HG03045 (cell line): Measurements from ENCODE around the gene PRKN.

Source experiments
- ATAC-seq: cut with Tn5 transposase; IDR thresholded peaks from one replicate; pipeline ENCODE4 v1.9.1; 2021; ENCODE audit warnings: mild to moderate bottlenecking, moderate library complexity; ENCODE audit not compliant: unreplicated experiment

Gene PRKN

DNA sequence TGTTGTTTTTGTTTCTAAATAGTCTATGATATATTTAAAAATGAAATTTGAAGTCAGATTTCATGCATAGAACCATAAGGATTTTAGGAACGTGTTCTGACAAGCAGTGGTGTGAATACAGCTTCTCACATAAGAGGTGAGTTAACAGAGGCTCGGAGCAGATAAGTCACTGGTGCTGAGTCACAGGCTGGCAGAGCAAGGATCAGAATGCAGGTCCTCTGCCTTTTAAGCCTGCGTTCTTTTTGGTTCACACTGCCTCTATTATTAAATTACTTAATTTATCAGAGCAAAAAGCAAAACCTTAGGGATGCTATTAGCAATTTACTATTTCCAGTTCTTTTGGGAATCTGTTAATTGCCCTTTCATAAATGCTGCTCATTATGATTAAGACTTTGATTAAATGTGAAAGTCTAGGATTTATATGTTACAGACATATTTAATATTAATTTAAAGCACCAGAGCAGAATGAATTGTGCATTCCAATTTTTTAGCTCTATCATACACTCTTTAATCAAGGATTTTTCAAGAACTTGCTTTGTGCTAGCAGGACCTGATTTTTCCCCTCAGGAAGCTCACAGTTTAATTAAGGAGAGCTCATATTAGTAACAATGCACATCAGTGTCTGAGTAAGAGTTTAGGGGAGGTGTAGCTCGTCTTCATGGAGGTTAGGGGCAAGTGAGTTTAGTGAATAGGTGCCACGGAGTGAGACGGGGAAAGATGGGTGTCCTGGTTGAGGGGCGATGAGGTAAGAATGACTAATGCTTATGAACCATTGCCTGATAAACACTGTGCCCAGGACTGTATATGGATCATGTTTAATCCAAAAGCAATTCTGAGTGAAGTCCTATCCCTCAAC is 1241.0 kb downstream of the PRKN start:
- ATAC-seq, result no peak

DNA sequence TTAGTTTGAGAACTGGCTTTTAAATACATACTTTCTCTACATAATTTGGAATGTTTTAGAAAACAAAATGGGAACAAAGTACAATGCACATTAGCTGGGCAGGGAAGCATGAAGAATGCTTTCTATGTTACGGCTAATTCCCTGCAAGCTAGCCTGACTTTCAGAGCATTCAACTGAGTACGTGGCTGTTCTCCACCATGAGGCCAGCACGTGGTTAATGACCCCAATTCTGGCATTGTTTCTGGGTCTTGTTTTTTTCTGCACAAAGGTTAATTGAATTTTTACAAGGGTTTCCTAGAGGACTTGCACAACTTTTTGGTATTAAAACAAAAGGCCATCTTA is 1245.1 kb downstream of the PRKN start:
- ATAC-seq, result no peak

DNA sequence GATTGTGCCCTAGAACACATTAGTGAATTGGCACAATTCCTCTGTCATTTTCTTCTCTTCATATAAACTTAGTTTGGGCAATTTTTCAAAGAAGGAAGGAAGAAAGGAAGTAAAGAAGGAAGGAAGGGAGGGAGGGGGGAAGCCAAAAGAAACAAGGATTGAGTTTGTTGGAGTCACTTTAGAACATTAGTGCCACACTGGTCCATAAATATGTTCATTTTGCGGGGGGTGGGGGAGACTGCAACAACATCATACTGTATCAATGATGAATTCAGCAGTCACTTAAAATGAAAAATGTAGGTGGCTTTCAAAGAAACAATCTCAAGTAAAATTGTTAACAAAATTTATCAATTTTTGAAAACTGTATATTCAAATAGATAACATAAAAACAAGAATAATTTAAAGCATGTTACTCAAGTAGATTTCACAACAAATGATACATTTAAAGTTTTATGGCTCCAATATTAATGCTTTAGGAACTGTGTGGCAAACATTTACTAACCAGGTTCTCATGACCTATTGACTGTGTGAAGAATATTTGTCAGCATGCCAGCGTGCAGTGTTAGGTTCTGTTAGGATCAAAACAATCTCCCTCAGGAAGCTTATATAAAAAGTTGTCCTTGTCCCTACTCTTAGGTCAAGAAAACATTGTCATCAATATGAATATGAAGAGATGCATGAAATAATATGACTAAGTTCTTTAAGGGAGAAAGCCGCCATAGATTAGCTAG is 1245.6 kb downstream of the PRKN start:
- ATAC-seq, result no peak

DNA sequence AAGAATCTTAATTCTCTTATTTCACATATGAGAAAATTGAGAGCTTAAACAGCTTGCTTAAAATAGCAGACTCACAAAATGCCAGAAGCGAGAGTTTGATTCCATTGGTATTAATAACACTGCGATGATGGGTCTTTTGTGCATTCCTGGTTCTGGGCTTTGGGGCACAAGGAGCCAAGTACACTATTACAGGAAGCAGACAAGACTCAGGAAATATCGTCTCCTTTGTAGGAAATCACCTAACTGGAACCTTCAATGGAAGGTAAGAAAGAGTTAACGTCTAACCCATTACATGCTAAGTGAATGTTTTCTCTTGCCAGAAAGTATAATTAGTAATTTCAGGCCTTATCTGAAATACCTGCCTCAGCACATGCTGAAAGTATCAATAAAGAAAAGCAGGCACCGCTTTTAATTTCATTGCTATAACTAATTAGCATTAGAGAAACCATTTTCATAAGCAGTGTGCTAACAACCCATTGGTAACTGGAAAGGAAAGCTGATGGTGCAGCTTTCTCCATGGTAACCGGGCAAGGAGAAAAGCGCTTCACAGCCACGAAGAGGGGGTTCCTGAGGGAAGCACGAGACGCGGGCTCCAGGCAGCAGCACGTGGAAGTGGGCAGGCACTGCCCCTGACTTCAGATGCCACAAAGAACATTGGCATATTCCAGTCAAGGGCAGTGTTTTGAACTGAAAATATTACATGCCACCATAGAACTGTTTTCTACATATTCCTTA is 1247.0 kb downstream of the PRKN start:
- no peak for ATAC-seq

DNA sequence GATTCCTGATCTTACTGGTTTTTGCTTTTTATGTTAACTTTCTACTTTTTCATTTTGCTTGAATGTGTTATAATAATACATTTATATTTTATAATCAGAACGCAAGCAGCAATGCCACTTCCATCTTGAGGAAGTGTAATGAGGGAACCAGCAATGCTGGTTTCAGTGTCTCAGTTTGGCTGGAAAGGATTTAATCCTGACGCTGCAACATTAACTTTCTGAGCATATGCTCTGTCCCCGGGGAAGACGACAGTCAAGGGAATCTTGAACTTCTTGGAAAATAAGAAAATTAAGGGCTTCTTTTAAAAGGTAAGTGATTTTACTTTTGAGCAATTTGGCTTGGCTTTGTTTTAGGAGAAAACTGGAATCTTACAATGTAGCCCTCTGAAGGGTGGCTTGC is 1248.2 kb downstream of the PRKN start:
- no peak for ATAC-seq

DNA sequence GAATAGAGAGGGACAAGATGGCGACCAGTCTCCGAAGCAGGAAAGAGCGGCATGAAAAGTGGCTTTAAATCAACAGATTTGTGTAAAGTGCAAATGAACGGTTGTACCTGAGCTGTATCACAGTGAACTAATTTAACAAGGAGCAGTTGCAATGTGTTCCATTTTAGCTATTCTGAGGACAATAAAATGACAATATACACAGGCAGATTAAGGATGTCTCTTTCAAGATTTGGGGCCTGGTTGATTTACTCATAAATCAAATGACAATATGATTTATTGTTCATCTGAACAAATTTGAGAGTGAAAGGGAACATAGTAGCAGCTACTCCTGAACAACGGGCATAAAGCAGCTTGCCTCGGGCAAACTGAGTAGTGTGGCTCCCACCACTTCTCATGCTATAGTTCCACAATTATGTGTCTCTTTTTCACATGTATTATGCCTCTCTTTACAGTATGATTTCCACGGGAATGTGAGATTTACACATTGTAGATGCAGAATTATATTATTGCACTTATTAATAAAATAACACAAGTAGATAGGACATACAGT is 1249.6 kb downstream of the PRKN start:
- no peak for ATAC-seq

DNA sequence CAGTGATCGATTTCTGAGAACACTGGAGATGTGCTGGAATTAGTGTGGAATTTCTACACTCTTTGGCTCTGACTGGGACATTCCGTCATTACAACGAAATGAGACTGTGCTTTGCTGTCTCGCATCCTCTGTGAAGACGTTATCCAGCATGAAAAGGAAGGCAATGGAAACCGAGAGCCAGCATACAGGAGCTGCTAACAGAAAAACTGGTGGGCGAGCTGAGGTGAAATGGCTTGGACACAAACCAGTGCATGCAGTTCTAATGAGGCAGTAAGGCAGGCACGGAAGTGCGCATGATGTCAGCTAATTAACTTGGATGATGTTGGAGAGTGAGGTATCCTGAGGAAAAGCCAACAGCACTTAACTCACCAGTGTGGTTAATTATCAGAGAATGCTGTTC is 1250.9 kb downstream of the PRKN start:
- ATAC-seq, result no peak

DNA sequence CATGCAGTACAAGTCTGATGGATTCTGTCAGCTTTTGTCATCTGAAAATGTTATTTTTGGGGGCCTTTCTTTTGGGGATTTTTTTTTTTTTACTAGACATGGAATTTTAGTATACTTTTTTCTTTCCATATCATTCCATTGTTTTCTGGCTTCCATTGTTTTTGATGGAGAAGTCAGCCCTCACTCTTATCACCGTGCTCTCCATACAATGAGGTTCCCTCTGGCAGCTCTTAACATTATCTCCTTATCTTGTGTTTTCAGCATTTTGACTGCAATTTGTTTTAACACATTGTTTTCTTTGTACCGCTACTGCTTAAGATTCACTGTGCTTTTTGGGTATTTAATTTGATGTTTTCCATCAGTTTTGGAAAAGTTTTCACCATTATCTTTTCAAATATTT is 1262.2 kb downstream of the PRKN start:
- no peak for ATAC-seq

DNA sequence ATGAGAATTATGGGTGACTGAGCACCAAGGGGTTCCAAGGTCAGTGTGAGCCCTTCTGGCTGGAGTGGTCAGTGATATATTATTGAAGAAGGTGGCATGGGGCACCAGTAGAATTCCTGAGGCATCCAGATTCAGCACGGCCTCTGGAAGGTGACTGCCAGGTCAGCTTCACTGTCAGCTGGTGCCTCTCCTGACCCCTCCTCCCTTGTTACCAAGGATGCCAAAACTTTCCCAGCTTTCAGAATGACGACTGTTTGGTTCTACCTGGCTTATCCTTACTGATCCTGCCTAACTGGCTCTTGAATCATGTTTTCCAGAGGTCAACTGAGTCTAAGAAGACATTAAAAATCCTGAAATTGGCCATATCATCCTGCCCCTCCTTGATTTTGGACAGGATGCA is 1264.5 kb downstream of the PRKN start:
- ATAC-seq, result no peak

DNA sequence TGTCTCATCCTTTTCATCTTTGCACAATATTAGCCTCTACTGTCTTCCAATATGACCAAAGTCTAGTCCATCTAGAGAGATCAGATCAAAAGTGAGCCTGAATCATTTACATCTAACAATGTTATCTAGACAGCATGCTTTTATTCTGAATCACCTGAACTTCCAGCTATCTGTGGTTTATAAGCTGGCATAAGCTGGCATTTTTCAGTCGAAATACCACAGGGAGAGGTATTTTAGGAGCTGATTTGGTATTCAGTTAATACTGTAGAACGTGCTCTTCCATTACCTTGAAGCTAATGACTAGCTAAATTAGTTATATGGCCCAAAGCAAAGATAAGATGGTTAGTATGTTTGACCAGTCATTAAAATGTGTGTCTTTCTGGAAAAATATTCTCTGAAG is 1265.4 kb downstream of the PRKN start:
- no peak for ATAC-seq

DNA sequence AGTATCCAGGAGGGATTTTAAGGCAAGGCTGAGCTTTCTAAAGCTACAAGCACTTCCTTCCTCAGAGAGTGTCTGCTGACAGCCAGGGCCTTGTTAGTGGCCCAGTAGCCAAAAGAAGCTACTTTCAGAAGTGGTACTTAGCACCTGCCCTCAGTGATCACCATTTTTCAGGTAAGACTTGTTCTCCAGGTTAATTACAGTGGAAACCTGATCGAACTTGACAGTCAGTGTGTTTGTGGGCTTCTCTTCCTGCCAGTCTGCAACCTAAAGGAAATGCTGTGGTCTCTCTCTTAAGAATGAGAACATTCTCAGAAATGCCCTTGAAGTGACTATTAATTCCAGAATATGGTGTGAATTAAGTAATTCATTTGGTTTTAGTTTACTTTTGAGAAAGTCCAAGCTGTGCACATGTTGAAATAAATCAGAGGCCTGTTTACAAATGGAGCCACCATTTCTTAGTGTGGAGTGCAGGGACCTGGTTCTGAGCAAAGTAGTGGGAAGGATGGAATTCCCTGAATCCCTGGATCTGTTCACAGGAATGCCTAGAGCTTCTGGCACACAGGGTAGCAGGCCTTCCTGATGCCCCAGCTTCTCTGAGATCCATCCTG is 1268.5 kb downstream of the PRKN start:
- no peak for ATAC-seq

DNA sequence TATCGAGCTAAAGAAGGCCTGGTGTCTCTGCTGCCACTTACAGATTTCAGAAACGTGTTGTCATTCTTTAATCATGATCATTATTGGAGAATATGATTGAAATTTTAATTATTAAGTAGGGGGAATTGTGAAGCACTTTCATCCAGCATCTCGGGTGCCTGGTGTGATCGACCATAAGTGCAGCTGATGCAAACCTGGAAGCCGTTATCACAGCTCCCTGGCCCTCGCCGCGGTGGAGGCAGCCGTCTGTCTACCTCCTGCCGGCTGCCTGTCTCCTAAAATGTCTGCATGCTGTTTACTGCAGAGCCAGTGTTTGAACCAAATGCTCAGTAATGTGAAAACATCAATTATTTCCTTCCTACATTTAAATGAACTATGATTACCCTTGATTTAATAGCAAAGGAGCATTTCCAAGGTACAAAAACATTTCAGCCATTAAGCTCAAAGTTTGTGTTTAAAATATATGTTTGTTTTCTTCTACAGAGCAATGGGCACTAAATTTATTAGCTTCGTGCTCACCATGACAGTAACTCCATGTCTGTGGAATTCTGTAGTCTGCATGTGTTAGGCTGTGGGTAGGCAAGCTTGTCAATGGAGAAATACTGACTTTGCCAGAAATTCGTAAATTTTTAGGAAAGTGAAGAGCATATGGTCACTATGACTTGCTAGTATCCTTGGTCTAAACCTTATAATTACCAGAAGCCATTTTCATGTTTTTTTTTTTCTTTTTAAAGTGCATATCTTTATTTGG is 1269.2 kb downstream of the PRKN start:
- ATAC-seq, result no peak

DNA sequence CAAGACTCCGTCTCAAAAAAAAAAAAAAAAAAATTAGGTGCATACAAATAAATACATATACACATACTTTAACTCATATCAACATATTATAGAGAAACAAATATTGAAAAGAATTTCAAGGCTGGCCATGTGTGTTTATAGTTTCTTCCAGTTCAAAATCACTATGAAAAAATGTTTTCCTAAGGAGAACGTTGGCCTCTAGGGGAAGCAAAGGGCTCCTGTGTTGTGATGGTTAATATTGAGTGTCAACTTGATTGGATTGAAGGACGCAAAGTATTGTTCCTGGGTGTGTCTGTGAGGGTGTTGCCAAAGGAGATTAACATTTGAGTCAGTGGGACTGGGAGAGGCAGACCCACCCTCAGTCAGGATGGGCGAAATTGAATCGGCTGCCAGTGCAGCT is 1271.7 kb downstream of the PRKN start:
- no peak for ATAC-seq

DNA sequence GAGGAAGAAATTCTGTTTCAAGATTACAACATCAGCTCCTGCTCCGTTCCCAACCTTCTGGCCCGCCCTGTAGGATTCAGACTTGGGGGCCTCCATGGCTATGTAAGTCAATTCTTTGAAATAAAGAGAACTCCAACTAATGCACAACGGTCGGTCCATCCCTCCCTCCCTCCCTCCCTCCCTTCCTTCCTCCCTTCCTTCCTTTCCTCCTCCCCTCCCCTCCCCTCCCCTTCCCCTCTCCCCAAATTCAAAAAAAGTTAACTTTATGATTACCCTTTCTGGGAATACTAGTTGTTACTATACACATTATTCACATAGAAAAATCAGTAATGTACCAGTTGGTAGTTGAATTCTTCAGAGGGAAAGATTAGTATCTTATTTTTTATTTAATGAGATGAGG is 1274.0 kb downstream of the PRKN start:
- no peak for ATAC-seq

DNA sequence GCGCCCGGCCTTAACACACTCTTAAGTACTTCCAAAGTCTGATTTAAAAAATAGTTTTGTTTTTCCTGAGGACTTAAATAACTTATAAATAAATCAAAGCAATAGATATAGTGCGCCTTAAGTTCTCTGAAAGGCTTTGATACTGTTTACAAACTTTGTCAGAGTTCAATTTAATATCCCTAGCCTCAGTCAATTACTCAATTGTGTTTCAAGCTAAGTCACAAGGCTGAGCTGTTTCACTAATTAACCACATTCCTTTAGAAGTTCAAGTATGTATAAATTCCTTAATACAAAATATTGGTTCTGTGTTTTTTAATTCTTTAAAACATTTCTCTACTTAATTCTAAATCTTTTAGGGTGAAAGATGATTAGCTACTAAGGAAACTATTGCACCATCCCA is 1275.3 kb downstream of the PRKN start:
- ATAC-seq, result no peak

DNA sequence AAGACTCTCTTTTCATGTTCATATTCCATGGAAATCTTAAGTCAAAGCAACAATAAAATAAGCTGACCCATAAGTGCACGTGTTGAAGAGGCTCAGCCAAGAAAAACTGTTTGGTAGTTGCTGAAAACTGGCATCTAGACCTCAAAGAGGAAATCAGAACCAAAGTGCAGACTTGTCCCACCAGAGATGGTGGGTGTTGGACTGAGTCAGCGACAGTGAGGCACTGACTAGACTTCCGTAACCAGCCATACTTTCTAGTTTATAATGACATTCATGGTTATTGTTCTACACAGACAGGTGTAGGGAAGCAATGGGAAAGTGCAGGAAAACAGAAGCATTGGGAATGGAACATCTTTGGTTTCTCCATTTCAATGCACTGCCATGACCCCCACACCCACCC is 1278.0 kb downstream of the PRKN start:
- no peak for ATAC-seq

DNA sequence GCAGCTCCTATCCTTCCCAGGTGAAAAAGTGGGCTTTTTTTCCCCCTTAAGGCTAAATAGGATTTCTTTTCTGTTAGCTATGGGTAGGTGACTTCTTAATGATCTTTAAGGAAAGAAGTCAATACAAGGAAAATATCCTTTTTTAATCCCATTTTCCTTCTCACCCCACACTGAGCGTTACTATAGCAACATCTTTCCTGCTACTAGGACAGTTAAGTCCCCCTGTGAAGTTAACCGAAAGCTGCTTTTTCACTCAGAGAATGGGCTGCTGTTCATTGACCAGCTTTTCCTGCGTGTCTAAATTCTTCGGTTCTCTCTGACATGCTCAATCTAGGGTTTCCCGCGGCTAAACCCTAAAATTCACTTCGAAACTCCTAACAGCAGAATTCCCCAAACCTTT is 1280.6 kb downstream of the PRKN start:
- ATAC-seq, result no peak

DNA sequence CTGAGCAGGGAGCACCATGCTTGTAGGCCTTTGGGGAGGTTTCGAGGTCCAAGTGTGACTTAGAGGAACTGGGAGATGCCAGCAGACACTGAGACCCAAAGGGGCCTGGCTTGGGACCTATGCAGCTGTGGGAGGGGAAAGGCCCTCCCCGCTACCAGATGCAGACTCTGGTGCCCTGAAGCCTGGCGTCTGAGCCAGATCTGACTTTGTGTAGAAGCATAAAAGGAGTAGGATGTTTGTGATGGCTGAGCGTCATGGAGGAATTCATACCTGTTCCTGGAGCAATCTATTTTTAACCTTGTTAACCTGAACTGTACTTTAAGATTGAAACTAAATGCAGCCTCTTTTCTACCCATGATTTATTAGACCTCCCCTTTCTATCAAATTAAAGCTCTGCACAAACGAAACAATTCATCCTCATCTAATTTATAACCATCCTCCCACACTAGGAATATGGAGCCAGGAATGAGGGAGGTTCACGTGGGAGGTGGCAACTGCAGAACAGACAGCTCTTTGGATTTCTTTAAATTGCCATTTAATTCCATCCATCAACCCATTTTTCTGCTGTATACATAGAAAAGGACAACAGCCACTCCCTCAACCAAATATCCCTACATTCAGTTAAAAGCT is 1281.2 kb downstream of the PRKN start:
- ATAC-seq, result no peak

DNA sequence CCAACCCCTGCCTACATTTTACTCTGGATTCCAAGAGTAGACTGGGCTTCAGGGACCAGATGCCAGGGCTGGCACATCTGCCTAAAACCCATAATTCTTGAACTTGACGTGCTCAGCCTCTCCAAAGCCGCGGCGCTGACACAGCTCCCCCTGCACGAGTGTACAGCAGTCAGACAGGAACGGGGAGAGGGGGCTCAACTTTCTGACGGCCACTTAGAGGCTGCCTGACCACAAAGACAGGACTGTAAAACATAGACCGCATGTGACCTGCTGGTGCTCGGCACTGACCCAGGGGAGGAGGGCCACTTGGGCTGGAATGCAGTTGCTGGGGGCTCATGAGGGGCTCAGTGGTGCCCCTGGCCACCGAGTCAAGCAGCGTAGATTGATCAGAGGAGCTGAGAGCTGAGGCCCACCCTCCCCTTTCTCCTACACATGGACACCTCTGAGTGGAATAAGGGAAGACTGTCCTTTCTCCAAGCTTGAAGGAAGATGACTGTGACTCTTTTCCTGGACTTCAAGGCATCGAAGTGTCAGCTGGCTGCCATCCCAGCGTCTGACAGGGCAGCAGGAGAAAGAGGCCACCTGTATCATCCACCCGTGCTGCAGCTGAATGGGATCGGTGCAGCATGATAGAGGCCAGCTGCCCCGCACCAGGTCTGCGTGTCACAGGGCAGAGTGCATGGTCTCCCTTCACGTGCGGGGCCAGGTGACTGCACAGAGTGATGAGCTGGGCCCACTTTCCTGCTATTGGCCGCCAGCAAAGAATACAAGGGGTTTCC is 1282.4 kb downstream of the PRKN start:
- ATAC-seq, result no peak
